Measurements from ENCODE around the gene WDSUB1. TPM values are rescaled to one million over a fixed set of nuclear protein-coding genes. Genes with fewer than 3 reads are reported as not detected.

WDSUB1 gene
- polyA plus RNA-seq, 4 donors: 26.0 to 35.0 (median 31.0) TPM

DNA sequence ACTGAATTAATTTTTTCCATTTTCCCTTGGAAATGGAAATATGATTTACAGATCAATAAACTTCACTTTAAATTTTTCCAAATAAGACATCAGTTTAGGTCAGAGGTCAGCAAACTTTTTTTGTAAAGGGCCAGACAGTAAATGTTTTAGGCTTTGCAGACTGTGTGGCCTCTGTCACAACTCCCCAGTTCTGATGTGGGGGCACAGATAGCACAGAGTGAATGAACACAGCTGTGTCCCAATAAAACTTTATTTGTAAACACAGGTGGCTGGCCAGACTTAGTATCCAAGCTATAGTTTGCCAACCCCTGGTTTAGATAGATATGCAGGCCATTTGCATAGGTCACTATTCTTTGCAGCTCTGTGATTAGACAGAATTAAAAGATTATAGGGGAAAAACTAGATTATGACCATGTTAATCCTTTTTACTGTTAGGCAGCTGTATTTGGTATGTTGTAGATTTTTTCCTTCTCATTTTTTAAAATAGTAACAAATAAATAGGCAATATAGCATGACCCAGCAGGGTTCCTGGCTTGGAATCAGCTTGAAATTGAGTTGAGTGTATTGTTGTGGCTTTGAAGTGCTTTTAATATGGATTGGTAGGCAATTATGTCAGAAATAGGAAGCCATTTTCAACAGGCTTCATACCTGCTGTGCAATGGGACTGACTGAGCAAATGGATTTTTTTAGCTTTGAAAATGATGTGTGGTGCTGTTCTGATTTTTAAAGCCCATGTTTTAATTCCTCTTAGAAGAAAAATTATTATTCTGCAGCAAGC, 59.7 kb downstream of the WDSUB1 start:
- DNase-seq (ENCODE audit: low read depth in 4 of 4, low spot score in 3 of 4): no peak

DNA sequence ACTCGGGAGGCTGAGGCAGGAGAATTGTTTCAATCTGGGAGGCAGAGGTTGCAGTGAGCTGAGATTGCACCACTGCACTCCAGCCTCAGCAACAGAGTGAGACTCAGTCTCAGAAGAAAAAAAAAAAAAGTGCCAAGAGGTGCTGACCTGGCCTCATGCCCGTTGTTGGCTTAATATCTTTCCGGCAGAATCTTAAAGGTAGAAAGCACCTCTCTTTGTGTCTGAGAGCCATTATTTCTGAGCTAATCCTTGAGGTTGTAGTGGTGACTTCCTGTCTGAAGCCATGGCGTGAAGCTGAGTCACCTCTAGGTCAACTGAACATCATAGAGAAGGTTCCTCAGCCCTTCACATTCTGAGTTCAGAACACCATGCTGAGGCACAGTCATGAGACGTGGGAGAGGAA, 60.4 kb downstream of the WDSUB1 start:
- DNase-seq (ENCODE audit: low read depth in 4 of 4, low spot score in 3 of 4): no peak

DNA sequence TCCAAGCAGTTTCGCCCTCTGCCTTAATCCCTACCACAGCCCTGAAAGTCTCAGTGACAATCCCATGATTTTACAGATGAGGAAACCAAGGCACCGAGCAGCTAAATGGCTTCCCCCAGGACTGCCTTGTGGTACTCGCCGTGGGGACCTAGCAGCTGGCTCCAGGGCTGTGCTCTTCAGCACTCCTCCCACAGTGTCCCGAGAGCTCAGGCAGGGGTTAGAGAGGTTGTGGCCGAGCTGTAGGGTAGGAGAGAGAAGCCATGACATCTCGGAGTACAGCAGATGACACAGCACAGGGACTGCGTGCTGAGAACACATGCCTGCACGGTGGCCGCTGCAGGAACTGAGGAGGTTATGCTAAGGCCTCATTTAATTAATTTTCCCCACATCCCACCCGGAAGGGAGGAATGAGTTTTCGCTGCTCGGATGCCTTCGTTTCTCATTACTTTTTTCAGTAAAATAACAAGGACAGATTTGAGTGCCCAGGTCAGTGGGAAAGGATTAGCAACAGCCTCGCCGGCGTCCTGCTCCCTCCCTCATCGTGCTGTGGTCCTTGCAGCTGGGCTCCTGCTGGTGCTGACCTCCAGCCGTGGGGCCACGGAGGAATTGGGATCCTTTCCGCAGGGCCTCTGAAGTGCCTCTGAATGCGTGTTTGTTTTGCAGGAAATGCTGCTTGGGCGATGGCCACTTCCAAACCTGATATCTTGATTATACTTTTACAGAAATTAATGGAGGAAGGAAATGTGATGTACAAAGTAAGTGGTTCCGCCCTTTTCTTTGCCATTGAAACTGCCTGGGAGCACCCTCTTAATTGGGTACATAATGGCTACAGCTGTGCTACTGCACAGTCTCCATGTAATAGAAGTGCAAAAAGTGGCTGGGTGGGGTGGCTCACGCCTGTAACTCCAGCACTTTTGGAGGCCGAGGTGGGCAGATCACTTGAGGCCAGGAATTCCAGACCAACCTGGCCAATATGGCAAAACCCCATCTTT, 61.2 kb downstream of the WDSUB1 start:
- no peak for DNase-seq (ENCODE audit: low read depth in 4 of 4, low spot score in 3 of 4)

DNA sequence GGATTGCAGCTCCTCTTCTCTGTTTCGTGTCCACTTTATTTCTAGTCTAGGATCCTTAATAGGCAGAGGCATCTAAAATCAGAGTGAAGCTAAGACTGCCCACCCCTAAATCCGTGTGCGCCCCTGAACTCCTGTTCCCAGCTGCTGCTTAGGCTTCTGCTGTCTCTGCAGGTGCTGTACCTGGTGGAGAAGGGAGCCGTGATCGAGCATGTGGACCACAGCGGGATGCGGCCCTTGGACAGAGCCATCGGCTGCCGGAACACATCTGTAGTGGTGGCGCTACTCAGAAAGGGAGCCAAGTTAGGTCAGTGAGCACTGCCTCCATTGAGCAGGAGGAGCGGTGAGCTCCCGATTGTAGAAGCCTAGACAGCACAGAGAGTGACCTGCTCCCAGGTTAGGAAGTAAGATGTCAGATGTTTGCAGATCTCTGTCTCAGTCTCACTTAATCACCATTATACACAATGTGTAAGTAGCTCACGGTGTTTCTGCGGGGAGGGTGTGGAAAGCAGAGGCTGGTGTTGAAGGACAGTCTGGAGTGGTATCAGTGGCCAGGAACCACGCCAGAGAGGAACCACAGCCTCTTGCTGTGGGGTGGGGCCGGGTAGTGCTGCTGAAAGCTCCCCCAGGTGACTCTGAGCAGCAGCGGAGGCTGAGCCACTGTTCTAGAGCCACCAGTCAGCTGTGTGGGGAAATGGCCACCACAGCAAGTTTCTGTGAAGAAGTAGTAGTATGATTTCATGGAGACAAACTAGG, 62.3 kb downstream of the WDSUB1 start:
- no peak for DNase-seq (ENCODE audit: low read depth in 4 of 4, low spot score in 3 of 4)

DNA sequence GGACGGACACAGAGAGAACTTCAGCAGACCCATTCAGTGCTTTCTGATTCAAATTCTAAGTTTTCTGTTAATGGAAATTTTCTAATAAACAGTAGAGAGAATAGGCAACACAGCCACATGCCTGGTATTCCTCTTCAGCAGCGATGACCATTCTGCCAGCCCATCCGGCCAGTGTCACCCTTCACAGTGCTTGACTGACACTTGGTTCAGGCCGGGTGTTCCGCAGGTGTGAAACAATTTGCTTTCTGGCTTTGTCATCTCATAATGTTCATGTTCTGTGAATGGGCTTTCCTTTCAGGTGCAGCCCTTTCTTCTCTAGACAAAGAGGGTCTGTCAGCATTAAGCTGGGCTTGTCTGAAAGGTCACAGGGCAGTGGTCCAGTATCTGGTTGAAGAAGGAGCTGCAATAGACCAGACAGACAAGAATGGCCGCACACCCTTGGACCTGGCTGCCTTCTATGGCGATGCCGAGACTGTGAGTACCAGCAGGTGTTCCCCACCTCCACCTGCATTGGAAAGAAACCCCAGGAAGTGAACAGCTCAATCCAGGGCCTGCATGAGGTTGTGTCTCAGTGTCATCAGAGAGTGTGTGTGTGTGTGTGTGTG, 67.0 kb downstream of the WDSUB1 start:
- no peak for DNase-seq (ENCODE audit: low read depth in 4 of 4, low spot score in 3 of 4)

DNA sequence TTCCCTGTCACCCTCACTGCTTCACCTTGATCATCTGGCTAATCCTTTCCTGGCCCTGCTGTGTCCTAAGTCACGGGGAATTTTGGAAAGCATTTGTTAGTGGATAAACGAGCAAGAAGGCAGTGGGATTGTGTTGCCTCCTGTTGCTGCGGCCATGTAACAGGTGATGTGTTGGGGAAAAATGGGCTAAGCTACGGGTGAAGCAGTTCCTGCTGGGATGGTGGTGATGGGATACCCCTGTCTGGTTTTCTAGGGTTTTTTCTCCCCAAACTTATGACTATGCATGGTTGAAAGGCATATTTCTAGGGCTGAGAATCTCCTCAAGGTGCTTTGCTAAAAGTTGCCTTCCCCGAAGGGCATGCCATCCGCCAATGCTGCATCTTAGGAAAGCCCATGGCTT, 68.1 kb downstream of the WDSUB1 start:
- DNase-seq (ENCODE audit: low read depth in 4 of 4, low spot score in 3 of 4): no peak

DNA sequence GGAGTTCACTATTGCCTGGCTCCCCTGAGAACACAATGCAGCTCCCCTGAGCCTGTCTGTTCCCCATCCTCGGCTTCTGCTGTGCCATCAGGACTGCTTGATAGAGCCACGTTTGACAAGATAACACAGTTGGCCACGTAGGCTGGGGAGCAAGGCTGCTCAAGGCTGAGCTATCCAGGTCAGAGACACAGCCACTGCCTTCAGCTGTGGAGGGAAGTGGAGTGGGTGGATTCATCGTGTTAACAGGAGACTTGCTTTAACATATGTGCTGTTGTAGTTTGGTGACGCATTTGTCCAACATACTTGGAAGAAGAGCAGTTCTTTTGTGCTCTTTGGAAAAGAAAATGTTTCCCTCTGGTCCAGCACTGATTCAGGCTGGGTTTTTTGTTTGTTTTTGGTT, 68.8 kb downstream of the WDSUB1 start:
- DNase-seq (ENCODE audit: low read depth in 4 of 4, low spot score in 3 of 4): no peak

DNA sequence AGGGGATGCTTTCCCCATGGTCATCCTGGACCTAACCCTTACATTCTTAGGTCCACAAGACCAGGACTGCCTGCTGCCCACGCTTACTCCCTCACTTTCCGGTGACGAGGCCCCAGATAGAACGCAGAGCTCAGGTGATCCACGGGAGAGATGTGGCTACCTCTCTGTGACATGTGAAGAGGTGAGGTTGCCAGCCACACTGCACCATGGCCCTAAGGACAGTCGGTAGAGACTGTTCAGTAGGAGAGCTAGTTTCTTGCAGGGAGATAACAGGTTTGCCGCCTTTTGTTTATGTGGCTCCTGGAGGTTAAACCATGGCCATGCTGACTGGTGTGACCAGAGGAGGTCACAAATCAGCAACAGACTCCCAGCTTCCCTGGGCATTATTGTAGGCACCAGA, 71.4 kb downstream of the WDSUB1 start:
- no peak for DNase-seq (ENCODE audit: low read depth in 4 of 4, low spot score in 3 of 4)

DNA sequence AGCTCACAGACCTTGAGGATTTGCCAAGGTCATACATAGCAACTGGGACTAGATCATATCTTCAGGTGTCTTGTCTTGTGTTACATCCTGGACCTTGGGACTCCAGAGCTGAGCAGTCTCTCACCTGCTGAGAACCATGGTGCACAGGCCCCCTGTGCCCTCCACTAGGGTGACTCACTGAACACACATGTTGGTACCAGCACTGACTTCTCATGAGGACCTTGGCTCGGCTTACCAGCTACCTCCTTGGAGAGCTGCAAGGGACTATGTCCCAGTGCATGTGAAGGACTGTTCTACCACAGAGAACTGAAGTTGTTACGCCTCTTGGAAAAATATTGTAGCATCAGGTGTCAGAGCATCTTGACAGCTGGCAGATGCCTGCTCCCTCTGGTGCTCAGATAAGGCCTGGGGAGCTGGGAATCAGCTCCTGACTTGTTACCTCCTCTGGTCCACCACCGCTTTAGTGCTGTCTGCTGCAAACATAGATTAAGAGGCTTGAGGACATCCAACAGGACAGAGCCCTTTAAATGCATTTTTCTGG, 72.1 kb downstream of the WDSUB1 start:
- DNase-seq (ENCODE audit: low read depth in 4 of 4, low spot score in 3 of 4): no peak

DNA sequence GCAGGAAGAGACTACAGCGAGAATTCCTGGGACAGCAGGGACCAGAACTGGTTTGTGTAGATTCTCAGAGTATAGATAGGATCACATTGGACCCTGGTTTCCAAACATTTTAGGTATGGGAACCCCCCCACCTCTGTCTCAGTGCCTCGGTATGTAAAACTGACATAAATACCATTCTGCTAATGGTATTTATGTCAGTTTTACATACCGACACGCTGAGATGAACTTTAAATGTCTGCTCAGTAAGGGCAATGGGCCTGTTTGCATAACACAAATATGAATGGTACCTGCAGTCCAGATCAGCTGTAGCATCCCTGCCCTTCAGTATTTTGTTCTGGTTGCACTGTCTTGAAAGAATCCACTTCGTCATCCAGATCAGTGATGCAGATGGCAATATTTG, 73.2 kb downstream of the WDSUB1 start:
- DNase-seq (ENCODE audit: low read depth in 4 of 4, low spot score in 3 of 4): no peak

DNA sequence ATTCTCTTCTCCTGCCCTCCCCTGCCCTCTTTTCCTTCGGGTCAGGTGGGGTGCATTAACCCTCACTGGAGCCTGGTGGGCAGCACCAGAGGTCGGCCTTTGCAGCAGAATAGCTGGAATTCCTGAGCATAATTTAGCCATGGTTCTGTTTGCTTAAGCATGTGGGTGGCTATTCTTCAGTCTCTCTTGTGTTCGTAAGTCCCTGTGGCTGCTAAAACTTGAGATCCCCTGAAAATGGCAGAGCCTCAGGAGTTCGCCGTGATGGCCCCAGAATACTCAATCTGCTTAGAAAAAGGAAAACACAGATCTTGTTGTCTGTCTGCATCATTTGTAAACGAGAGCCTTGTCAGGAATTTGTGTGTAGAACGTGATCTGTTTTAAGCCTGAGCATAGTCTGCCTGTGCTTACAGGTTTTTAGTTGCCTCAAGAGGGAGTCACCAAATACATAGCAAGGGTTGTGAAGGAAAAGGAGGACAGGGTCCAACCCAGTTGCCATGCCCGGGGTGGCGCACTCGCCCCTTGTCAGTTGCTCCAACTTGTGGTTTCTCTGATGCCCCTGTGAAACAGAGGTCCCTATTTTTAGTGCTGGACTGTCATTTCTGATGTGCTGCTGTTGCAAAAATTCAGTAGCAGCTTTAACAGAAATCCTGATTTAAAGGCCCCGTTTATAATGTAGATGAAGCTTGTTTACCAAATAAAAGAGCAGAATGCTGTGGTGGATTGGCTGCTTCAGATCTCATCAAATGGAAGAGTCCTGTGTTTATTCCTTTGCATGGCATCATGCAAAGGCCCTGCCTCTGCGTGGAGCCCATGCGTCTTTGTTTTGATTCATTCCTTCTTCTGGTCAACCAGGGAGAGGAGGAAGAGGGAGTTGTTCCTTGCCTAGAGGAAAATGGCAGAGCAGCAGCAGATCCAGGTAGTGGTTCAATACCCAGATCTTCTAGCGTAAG, 74.8 kb downstream of the WDSUB1 start:
- DNase-seq (ENCODE audit: low read depth in 4 of 4, low spot score in 3 of 4): peak in 1 of 4 donors; percentile 41

DNA sequence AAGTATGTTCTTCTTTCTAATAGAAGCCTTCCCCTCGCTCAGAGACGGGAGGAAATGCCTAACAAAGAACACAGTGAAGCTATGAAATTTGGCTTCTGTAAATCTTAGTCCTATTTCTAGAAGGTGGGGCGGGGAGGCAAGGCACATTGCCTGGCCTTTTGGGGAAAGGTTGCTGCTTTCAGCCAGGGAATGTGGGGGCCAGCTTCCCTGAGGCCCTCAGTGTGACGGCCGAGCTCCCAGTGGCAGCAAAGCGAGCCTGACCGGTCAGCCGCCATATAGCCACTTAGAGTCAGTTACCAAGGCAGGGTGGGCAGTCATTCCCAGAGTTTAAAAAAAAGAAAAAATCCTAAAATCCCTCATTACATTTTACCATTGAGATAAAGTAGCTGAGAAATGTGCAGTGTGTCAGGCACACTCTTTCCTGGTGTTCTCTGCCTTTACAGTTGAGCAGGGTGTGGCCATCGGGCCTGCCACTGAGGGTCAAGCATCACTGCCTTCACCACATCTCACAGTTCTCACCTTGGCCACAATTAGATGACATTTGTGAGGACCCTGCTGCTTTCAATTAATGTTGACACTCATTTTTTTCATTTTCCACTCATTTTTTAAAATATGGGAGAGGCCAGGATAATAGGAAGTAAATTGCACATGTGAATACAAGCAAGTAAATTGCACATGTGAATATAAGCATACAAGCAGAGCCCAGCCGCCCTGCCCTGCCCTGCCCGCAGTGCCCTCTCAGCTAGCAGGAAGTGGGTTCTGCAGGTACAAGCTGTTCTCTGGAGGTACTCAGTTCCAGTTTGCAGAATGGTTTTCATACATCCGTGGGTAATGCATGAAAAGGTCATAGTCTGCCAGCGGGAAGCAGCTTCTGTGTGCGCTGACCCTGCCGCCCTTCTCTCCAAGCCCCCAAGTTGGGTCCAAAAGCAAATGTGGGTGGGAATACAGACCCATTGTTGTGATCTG, 76.9 kb downstream of the WDSUB1 start:
- no peak for DNase-seq (ENCODE audit: low read depth in 4 of 4, low spot score in 3 of 4)

DNA sequence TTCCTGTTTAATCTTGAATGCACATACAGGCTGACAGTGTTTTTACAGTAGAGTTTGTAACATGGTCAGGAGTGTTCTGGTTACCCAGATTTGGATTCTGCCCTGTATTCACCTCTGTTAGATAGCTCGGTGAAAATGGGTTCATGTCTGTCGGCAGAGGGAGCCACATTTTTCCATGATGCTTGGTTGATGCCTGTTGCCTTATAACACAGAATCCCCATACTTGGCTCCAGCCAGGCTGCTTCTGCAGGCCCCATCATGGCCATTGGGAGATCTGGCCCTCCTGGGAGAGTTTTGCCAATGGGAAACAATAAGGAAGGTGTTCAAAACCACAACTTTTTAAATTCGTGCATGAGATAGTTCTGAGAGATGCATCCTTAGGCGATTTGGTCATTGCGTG, 78.1 kb downstream of the WDSUB1 start:
- no peak for DNase-seq (ENCODE audit: low read depth in 4 of 4, low spot score in 3 of 4)

DNA sequence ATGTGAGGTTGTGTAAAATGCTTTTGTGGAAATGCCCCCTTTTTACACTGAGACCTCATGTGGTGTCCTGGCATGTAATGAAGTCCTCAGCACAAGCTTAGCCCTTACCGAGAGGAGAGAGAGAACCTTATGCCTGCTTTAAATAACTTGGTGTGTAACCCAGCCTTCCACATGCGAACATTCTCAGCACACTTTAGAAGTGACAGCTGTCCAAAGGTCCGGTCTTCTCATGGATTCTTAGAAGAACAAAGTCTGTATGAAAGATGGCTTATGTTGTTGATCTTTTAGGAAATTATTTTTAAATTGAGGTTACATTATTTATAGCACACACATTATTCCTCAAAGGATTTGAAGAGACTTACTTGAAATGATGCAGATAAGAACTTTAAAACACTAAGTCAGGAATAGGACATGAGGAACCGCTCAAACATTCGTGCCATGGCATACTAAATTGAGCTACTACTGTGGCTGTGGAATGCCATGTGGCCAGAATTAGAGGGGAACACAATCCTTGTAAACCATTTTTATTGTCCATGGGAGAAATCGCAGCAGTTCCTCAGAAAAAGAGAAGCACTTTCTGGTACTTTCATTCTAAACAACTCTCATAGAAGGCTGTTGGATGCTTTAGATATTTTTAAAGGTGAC, 79.6 kb downstream of the WDSUB1 start:
- no peak for DNase-seq (ENCODE audit: low read depth in 4 of 4, low spot score in 3 of 4)

DNA sequence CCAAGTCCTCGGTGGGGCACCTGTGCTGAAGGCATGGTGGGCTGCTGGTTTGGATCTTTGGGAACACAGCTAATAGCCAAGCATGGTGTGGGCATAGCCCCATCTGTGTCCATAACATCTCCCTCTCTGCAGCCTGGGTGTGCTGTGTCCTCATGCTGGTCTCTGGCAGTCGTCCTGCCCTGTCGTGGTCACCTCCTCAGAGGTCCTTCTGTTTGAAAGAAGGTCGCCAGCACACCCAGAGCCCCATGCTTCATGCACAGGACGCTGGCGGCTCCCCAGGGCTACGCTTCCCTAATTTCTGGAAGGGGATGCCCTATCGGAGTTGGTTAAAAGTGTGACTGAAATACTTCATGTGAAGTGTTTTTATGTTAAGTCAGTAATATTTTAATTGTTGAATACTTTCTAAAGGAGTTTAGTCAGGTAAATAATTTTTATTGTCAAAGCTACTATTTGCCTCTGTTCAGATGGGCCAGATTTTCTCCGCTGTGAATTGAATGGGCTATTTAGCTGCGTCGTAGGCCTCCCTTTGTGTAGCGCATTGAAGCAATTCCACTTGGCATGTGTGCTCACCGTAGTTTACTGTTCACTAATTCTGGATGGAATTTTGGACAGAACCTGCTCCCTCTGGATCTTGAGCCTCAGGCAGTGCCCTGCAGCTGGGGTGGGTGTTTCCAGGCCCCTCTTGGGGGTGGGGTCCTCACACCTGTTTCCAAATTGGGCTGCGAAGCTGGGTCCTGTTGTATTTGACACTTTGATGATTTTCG, 81.9 kb downstream of the WDSUB1 start:
- DNase-seq (ENCODE audit: low read depth in 4 of 4, low spot score in 3 of 4): no peak

DNA sequence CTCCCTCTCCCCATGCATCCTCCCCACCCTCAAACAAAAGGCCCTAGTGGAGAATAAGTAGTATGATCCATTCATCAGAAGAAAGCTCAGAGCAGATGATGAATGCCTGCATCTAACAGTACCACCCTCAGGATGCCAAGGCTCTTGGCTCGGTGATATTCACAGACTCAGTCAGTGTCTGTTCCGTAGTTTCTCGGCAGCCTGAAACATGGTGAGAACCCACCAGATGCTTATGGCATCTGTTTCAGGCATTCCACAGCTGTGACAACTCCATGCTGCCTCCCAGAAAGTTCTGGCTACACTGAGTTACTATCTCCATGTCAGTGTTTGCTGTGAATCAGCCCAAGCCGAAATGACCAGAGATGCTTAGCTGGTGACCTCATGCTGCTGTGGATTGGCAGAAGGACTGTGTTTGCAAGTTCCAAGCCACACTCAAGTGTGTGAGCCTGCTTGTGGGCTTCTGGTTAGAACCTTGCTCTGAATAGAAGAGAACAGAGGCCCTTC, 83.9 kb downstream of the WDSUB1 start:
- DNase-seq (ENCODE audit: low read depth in 4 of 4, low spot score in 3 of 4): no peak

Measured in right renal pelvis (tissue), 4 donors.